ENCODE data around the gene HNF1B.

DNA sequence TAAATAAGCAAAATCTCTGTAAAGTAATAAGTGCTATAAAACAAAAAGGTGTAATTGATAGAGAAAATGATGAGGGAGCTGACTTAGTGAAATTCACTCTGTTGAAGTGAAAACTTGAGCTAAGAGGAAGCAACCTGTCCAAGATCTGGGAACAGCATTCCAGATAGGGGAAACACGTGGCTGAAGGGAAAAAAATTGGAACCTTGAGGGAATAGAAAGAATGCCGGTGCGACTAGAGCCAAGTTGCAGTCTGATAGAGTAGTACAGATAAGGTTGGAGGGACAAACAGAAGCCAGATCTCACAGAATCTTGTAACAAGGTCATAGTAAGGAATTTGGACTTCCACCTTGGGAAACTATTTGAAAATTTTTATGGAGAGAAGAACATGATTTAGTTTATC, 101.0 kb downstream of the HNF1B start:
- TF ChIP-seq GATA2 (IDR thresholded peaks at IDR 0.05; ENCODE audit: low read depth, low read length) (no peak), GATA3 (IDR thresholded peaks at IDR 0.05; ENCODE audit: low read depth, low read length) (no peak)
